Measurements from ENCODE around the gene MTHFD1.
"Not testable (repeated sequence)": the region's sequence is repeated elsewhere in the genome, so short reads cannot be mapped to it uniquely, and the experiment has no call there.

MTHFD1 gene

DNA sequence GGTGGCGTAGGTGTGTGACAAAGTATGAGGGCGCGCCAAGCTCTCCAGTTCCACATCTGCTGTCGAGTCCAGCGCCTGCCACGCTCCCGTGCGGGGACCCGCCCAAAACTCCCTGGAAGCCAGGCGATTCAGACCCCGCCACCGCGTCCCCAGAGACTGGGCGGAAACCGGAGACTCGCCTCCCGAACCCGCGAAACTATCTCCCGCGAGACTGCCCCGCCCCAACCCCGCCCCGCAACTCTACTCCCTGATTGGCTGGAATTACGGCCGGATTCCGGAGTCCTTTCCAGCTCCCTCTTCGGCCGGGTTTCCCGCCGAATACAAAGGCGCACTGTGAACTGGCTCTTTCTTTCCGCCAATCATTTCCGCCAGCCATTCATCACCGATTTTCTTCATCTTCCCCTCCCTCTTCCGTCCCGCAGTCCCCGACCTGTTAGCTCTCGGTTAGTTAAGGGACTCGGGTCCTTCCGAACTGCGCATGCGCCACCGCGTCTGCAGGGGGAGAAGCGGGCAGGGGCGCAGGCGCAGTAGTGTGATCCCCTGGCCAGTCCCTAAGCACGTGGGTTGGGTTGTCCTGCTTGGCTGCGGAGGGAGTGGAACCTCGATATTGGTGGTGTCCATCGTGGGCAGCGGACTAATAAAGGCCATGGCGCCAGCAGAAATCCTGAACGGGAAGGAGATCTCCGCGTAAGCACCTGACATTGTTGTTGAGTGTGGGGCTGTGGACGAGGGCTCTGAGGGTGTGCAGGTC is at the start of gene MTHFD1:
TSS of gene MTHFD1 (plus strand) at position 572 of the 751 bp plus-strand sequence. CDS start at position 647, 75 bp downstream.
- DNase-seq = peak; percentile 96 to 97

DNA sequence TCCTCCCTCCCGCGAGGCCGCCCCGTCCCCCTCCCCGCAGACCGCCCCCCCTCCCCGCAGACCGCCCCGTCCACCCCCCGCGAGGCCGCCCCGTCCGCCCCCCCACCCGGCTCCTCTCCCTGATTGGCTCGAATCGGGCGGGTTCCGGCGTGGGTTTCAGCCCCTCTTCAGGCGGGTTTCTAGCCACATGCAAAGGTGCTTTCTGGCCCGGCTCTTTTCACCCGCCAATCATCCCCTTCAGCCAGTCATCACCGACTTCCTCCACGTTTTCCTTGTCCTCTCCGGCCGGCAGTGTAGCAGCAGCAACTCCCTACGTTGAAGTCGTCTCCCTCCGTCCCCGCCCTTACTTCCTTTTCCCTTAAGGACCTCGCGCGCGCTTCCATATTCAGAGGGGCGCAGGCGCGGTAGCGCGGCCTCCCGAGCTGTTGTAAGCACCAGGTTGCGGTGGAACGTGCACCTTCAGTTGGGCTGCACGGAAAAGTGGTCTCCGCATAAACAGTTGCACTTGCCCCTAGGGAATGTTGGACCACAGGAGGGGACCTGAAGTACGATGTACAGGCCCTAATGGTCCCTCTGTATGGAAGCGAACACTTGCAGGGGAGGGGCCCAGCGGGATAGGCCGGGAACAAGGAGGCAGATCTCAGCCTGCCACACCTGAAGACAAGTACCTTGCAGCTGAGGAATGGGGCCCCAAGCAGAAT is 49.4 kb upstream of the MTHFD1 start:
- peak; percentile 98 for DNase-seq

DNA sequence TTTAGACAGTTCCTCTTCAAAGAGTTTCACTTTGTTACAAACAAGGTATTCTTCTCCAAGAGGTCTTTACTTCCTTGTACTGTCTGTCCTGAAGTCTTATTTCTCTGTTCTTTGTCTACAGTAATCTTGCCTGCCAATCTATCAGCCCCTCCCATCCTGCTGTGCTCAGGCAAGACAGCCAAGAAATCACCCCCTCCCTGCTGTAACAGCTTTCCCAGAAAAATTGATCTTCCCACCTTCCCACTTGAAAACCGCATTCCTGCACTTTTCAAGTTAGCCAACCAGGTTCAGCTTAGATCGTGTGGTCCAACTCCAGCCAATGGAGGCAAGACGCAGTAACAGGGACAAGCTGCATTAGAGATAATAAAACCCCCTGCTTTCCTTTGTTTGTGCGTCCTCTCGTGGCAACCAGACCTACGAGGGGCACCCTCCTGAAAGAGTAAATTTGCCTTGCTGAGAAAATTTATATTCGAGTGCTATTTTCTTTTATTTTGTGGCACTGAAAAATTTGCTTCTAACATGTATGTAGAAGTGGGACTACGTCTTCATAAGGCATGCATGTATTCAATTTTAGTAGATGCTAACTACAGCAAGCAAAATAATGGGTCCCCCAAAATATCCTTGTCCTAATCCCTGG is 47.5 kb upstream of the MTHFD1 start:
- DNase-seq = no peak

DNA sequence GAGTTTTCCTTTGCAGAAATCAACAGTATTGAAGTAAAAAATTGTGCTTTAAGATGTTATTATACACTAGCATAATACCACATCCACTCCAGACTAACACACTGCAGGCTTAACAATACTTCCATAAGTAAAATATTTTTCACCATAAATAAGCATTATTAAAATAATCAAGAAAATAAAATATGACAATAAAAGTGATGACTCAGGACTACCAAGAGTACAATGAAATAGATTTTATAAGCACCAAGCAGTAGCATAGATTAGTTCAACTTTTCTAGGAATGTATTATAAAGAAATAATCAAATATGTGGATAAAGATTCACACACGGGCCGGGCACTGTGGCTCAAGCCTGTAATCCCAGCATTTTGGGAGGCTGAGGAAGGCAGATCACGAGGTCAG is 40.4 kb upstream of the MTHFD1 start:
- no peak for DNase-seq

DNA sequence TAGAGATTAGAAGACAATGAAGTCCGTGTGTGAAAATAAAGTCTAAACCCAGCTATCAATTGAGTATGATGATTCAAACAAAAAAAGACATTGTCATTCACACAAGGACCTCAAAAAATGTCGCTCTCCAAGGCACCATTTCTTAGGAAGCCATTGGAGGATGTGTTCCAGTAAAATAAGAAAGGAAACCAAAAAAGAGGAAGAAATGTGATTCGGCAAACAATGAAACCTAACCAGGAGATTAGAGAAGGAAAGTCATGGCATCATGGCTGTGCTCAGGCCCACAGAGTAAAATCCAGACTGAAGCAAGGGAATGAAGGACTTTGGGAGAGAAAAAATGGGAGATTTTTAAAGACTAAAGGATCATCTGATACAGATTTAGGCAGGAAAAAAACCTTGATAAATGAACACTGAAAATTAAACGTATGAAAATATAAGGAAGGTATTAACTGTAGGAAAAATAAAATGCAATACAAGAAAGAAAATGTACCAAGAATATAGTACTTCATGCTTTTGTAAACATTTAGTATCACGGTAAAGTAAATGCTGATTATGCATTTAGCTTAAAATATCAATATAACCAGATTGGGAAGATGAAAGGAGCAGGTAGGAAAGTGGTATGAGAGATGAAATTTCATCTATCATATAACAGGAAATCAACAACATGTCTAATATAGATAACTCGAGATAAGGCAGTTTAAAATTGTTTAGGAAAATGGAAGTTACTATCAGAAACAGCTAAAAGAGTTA is 38.2 kb upstream of the MTHFD1 start:
- no peak for DNase-seq

DNA sequence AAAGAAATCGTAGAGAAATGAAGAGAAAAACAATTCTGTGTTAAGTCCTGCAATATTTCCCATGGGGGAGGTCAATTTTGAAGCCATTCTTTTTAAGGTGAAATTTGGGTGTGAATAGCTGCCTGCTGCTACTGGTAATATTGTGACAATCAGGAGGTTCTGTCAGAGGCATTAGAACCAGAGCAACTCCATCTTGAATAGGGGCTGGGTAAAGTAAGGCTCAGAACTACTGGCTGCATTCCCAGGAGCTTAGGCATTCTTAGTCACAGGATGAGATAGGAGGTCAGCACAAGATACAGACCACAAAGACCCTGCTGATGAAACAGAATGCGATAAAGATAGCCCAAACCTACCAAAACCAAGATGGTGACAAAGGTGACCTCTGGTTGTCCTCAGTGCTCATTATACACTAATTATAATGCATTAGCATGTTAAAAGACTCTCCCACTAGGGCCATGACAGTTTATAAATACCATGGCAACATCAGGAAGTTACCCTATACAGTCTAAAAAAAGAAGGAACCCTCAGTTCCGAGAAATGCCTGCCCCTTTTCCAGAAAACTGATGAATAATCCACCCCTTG is 24.8 kb upstream of the MTHFD1 start:
- no peak for DNase-seq

DNA sequence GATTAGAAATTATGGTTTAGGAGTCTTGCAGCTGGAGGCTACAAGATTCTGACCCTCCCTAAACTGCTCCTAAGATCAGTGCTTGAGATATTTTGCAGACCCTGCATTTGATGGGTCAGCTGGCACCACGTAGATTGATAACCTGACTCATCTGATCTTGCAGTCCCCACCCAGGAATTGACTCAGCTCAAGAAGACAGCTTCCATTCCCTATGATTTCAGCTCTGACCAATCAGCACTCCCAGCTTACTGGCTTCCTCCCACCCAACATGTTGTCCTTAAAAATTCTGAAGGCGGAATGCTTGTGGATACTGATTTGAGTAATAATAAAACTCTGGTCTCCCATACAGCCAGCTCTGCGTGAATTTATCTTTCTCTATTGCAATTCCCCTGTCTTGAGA is 23.2 kb upstream of the MTHFD1 start:
- no peak for DNase-seq

DNA sequence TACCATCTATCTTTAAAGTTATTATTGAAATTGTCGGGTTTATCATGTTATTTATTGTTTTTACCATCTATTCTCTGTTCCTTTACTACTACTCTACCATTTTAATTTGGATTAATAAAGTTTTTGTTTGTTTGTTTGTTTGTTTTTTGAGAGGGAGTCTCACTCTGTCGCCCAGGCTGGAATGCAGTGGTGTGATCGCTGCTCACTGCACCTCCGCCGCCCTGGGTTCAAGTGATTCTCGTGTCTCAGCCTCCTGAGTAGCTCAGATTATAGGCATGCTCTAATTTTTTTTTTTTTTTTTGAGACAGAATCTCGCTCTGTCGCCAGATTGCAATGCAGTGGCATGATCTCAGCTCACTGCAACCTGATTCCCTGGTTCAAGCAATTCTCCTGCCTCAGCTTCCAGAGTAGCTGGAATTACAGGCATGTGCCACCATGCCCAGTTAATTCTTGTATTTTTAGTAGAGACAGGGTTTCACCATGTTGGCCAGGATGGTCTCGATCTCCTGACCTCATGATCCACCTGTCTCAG is 22.7 kb upstream of the MTHFD1 start:
- not testable (repeated sequence) for DNase-seq

DNA sequence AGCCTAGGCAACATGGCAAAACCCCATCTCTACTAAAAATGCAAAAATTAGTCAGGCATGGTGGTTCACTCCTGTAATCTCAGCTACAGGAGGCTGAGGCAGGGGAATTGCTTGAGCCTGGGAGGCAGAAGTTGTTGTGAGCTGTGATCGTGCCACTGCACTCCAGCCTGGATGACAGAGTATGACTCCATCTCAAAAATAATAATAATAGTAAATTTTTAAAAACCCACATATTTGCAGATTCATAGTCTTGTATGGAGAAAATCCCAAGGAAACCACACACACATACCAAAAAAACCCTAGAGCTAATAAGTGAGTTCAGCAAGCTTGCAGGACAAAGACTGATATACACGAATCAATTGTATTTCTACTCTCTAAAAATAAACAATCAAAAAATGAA is 19.0 kb upstream of the MTHFD1 start:
- no peak for DNase-seq

DNA sequence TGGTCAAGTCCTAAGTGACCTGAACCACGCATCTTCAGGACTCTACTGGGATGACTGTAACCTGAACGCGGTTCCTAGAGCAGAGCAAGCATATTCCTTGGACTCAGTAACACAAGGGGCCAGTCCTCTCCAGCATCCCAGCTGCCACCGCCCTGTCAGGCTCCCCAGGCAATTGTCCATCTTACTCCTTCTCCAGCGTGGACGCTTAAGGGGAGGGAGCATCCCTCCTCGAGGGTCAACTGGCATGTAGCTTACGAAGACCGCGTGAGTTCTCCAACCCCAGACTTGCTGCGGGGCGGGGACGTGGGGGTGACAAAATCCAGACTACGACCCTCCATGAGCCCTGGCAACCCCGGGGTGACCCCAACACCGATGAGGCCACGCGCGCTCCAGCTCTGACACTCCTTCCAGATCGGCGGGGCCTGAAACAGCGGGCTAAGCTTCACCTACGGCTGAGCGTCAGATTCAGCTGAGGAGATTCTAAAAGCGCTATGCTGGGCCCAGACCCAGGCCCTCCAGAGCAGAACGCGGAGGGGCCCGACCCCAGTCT is 846 bp upstream of the MTHFD1 start:
- peak in 1 of 2 experiments; percentile 9 for DNase-seq

DNA sequence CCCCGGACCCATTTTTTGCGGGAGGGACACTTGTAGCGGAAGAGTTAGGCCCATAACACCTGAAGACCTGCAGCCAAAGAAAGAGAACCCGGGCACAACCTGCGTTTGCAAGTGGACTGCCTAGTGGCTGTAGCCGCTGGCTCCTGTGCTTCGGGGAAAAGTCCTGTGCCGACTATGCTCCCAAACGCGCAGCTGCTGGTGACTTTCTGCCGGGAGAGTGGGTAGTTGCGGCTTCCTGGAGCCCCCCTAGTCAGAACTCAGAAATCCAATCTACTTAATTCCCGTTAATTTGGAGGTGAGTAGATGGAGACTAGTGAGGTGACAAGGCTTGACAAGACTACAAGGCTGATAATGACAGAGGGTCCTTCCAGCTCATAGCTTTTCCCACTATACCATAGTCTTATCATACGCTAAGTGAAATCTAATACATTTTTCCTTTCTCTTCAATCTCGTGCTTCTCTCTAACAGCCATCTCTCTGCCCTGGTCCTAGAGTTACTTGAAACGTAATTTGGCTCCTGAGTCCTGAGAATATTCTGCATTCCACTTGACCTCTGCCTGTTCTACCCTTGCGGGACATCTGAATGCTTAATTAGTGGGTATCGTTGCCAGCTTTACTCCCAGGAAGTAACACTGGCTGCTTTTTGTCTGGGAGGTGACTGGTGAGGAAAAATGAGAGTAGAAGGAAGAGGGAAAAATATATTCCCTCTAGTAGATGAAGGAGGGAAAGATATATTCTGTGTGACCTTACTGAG is 556 bp downstream of the MTHFD1 start:
- DNase-seq = no peak

DNA sequence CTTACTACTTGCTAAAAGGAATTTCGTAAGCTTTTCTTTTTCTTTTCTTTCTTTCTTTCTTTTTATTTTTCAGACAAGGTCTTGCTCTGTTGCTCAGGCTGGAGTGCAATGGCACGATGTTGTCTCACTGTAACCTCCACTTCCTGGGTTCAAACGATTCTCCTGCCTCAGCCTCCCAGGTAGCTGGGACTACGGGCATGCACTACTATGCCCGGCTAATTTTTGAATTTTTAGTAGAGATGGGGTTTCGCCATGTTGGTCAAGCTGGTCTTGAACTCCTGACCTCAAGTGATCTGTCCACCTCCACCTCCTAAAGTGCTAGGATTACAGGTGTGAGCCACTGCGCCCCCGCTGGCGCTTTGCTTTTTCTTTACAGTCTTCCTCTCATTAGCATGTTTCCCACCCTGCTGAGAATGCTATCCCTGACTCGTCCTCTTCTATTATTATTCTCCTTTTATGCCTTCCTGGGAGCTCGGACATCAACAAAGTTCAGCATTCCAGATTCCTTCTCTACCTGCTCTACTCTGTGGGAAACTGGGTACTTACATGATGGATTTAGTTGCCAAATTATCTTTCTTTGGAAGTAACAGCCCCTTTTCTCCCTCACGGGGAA is 3.1 kb downstream of the MTHFD1 start:
- DNase-seq = no peak

DNA sequence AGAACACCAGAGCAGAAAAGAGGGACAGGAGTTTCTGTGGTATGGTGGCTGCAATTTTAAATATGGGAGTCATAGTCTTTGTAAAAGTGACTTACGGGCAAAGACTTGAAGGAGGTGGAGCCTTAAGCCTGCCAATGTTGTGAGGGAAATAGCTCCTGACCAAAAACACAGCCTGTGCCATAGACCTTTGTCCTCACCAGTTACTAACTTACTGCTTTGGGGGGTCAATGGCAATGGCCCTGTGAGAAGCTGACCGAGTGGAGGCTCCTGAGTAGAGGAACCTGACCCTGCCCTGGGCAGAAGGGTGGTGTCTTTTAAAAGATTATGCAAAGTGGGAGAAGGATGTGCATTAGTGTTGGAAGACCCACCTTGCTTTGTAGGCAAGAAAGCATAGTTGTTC is 3.8 kb downstream of the MTHFD1 start:
- DNase-seq = no peak

DNA sequence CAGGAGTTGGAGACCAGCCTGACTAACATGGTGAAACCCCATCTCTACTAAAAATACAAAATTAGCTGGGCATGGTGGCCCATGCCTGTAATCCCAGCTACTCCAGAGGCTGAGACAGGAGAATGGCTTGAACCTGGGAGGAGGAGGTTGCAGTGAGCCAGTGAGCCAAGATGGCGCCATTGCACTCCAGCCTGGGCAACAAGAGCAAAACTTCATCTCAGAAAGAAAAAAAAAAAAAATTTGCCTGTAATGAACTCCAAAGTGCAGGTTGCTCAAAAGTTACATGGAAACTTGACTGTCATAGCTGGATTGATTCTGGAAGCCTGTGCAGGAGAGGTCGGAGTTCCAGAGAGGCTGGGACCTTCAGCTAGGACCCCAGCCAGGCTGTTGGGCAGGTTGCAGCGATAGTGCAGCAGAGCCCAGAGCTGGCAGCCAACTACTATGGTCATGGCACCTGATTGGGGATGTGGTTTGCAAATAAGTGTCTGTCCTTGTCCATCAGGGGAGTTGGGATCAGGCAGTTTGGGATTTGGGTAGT is 5.1 kb downstream of the MTHFD1 start:
- DNase-seq = not testable (repeated sequence)

DNA sequence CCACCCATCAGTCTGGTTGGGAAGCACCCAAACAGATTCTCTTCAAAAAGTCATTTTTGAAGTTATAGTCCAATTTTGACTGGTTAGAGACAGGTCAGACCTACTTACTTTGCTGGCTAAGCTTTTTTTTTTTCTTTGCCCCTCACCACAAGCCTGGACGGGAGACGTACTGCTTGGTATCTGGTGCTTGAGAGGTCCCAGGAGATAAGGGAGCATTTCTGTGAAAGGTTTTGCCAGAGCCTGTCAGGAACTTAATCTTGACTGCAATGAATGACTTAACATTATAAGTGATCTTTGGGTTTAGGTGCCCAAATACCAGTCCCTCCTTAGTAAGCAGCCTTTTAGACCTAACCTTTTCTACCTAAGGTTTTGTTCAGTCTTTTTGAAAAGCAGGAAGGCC is 6.3 kb downstream of the MTHFD1 start:
- DNase-seq = no peak

DNA sequence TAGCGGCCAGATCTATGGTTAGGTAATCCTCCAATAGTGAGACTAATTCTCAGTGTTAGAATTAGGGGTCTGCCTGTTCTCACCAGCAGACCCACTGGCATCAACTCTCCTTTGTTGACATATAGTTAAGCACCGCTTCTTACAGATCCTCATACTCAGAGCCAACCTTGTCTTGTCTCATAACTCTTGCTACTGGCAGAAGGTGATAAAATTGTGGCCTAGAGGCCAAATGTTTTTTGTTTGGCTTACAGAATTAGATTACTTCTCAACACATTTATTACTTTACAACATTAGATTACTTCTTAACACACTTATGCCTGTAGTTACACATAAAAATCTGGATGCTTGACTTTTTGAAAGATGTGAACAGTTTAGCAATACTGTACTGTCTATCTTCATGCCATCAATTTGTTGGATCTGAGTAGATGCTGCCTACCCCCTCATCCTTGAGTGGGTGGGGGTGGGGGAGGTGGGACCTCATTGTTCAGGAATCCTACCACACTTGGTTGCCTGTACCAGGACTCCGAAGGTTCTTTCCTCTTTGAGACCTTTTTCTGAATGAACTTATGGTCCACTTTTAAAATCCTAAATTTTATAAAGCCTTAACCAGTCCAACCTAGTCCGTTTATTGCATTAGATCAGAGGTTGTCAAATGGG is 7.0 kb downstream of the MTHFD1 start:
- DNase-seq = no peak

DNA sequence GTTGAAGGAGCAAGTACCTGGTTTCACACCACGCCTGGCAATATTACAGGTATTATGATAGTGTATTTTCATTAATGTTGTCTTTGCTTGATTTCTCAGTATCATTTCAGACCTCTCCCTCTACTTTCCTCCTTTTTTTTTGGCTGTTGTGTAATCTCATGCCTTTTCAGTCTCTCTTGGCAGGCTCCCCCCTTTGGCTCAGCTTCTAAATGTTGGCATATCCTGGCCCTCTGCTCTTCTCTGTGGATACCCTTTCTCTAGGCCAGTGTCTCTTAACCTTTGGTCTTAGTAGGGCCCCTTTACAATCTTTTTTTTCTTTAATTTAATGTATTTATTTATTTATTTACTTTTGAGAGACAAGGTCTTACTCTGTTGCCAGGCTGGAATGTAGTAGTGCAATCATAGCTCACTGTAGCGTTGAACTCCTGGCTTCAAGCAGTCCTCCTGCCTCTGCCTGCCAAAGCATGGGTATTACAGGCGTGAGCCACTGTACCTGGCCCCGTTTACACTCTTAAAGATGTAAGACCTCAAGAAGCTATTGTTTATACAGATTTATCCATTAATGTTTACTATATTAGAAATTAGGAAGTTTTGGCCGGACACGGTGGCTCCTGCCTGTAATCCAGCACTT is 12.8 kb downstream of the MTHFD1 start:
- DNase-seq = no peak

DNA sequence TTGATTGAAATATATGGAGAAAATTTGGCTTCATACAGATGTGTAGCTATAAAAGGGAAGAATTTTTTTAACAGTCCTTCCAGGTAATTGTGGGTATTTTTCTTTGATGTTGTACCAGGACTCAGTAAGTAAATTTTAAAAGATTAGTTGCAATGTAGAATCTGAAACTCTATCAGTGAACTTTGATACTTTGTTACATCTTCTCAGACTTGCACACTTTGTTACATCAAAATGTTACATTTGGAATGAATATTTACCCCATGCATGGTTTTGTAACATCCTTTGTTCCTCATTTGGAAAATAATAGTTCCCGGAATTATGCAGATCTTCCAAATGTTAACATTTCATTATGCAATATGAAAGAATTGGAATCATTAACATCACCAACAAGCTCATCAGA is 13.8 kb downstream of the MTHFD1 start:
- no peak for DNase-seq

DNA sequence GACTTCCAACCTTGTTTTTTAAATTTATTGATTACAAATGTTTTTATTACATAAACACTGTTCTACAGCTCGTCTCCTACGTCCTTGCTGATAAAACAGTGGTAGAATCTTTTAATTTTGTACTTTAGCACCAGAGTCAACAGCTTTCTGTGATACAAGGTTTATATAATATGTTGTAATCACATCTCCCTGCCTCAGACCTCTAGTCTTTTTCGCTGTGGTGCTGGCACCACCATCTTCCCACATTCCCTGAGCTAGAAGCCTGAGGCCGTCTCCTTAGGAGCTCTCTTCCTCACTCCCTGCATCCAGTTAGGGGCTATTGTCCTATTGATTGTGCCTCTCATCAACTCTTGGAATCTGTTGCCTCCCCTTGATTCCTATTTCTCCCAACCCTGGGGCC is 17.1 kb downstream of the MTHFD1 start:
- DNase-seq = no peak

DNA sequence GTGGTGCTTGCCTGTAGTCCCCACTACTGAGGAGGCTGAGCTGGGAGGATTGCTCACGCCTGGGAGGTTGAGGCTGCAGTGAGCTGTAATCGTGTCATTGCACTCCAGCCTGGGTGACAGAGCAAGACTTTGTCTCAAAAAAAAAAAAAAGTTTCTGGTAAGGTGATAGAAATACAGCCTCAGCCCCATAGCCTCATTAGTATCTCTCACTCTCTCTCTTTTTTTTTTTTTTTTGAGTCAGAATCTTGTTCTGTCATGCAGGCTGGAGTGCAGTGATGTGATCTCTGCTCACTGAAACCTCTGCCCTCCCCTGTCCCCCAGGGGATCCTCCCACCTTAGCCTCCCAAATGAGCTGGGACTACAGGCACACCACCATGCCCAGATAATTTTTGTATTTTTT is 19.2 kb downstream of the MTHFD1 start:
- no peak for DNase-seq

Measured in AML-193 (cell line).